Sigmoid colon (tissue), 4 donors: ENCODE data around the gene RIN1.
A peak's percentile ranks its signal among the peaks of the same experiment; 100 is the strongest.

ENCODE experiments used
- EP300 ChIP-seq, 4 donors: sonication (generic); formaldehyde crosslinking; IDR thresholded peaks; one replicate each; pipeline ENCODE4 v1.6.1; 2017; ENCODE audit warnings: antibody characterized with exemption in 4 of 4
- POLR2A ChIP-seq, 2 donors: fragments of 450-650 bp; IDR thresholded peaks; one replicate each; pipeline ENCODE4 v1.6.1; 2016; ENCODE audit warnings: antibody characterized with exemption in 2 of 2, mild to moderate bottlenecking in 2 of 2, moderate library complexity in 2 of 2
- POLR2AphosphoS5 ChIP-seq, 4 donors: sonication (generic); formaldehyde crosslinking; IDR thresholded peaks; one replicate each; pipeline ENCODE4 v1.6.1; 2017; ENCODE audit warnings: antibody characterized with exemption in 4 of 4
- TF ChIP-seq, protein P1 (sequence below), 4 experiments: fragments of 450-650 bp in 3 of 4; fragments of 200-600 bp in 1 of 4; IDR thresholded peaks; one replicate each; pipeline ENCODE4 v1.5.1; 2016 to 2019; ENCODE audit warnings: antibody characterized with exemption in 4 of 4, mild to moderate bottlenecking in 3 of 4, moderate library complexity in 2 of 4

DNA sequence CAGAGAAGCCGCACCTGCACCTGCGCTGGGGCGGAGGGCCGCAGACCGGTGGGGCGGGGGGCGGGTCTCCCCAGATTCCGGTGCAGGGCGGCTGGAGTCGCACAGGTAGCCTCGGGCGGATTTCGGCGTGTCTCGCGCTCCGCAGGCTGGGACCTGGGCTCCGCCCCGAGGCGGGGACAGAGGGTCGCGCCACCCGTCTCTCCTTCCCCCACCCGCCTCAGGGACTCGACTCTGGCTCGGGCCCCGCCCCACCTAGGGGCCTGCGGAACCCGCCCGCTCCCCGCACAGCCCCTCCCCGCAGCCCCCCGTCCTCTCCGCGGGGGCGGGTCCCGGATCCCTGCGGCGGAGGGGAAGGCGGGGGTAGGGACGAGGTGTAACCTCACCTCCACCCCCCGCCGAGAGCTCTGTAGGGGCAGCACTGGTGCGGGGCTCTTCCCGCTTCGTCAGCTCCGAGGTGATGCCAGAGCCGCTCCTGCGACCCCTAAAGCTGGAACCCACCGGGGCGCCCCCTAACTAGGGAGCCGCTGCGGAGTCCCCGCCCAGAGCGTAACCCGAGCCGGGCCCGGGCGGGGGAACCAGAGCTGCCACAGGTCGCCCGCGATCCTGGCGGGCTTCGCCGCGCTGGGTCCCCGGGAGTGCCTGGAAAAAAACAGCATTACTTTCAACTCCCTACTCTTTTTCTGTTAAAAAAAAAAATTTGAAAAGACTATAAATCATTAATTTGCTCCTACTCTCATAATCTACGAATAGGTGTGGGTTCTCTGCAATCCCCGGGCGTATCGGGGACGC, 35.6 kb upstream of the RIN1 start, which contains the start of gene SLC29A2:
- TF ChIP-seq POLR2A (IDR thresholded peaks at IDR 0.05), result peak in 1 of 2 donors; percentile 5
- no peak for TF ChIP-seq POLR2AphosphoS5 (IDR thresholded peaks at IDR 0.05)
- no peak for TF ChIP-seq EP300 (IDR thresholded peaks at IDR 0.05)
- TF ChIP-seq, protein P1, sequence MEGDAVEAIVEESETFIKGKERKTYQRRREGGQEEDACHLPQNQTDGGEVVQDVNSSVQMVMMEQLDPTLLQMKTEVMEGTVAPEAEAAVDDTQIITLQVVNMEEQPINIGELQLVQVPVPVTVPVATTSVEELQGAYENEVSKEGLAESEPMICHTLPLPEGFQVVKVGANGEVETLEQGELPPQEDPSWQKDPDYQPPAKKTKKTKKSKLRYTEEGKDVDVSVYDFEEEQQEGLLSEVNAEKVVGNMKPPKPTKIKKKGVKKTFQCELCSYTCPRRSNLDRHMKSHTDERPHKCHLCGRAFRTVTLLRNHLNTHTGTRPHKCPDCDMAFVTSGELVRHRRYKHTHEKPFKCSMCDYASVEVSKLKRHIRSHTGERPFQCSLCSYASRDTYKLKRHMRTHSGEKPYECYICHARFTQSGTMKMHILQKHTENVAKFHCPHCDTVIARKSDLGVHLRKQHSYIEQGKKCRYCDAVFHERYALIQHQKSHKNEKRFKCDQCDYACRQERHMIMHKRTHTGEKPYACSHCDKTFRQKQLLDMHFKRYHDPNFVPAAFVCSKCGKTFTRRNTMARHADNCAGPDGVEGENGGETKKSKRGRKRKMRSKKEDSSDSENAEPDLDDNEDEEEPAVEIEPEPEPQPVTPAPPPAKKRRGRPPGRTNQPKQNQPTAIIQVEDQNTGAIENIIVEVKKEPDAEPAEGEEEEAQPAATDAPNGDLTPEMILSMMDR (IDR thresholded peaks at IDR 0.05), result no peak
